ENCODE results near the gene HAUS7.

DNA sequence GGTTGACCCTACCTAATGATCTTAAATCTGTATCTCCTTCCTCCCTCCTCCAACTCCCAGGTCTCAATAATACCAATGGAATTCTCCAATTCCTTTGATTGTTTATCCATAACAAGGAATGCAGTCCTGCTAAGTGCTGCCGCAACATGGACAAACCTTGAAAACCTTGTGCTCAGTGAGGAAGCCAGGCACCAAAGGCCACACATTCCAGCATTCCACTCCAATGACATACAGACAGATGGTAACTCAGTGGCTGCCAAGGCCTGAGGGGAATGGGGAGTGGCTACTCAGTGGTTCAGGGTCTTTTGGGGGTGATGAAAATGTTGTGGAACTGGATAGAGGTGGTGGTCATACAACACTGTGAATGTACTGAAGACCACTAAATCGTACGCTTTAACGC, 10.4 kb downstream of the HAUS7 start:
- TF ChIP-seq POLR2AphosphoS2 (conservative IDR thresholded peaks at IDR 0.05; ENCODE audit: low read length) (no peak), RAD21 (conservative IDR thresholded peaks at IDR 0.05 in 1 of 2, IDR thresholded peaks at IDR 0.05 in 1 of 2) (no peak), TP53 (CRISPR knock-in tag; IDR thresholded peaks at IDR 0.05) (no peak), CBX8 (IDR thresholded peaks at IDR 0.05) (no peak), EP300 (IDR thresholded peaks at IDR 0.05) (no peak), CBX2 (IDR thresholded peaks at IDR 0.05; ENCODE audit: borderline replicate concordance, low read depth) (no peak), JUNB (IDR thresholded peaks at IDR 0.05) (no peak), RFX5 (IDR thresholded peaks at IDR 0.05) (no peak)
- TF ChIP-seq, protein P1, sequence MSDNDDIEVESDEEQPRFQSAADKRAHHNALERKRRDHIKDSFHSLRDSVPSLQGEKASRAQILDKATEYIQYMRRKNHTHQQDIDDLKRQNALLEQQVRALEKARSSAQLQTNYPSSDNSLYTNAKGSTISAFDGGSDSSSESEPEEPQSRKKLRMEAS (IDR thresholded peaks at IDR 0.05): no peak
- TF ChIP-seq, protein P2, sequence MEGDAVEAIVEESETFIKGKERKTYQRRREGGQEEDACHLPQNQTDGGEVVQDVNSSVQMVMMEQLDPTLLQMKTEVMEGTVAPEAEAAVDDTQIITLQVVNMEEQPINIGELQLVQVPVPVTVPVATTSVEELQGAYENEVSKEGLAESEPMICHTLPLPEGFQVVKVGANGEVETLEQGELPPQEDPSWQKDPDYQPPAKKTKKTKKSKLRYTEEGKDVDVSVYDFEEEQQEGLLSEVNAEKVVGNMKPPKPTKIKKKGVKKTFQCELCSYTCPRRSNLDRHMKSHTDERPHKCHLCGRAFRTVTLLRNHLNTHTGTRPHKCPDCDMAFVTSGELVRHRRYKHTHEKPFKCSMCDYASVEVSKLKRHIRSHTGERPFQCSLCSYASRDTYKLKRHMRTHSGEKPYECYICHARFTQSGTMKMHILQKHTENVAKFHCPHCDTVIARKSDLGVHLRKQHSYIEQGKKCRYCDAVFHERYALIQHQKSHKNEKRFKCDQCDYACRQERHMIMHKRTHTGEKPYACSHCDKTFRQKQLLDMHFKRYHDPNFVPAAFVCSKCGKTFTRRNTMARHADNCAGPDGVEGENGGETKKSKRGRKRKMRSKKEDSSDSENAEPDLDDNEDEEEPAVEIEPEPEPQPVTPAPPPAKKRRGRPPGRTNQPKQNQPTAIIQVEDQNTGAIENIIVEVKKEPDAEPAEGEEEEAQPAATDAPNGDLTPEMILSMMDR (IDR thresholded peaks at IDR 0.05): no peak
- TF ChIP-seq, protein P3, sequence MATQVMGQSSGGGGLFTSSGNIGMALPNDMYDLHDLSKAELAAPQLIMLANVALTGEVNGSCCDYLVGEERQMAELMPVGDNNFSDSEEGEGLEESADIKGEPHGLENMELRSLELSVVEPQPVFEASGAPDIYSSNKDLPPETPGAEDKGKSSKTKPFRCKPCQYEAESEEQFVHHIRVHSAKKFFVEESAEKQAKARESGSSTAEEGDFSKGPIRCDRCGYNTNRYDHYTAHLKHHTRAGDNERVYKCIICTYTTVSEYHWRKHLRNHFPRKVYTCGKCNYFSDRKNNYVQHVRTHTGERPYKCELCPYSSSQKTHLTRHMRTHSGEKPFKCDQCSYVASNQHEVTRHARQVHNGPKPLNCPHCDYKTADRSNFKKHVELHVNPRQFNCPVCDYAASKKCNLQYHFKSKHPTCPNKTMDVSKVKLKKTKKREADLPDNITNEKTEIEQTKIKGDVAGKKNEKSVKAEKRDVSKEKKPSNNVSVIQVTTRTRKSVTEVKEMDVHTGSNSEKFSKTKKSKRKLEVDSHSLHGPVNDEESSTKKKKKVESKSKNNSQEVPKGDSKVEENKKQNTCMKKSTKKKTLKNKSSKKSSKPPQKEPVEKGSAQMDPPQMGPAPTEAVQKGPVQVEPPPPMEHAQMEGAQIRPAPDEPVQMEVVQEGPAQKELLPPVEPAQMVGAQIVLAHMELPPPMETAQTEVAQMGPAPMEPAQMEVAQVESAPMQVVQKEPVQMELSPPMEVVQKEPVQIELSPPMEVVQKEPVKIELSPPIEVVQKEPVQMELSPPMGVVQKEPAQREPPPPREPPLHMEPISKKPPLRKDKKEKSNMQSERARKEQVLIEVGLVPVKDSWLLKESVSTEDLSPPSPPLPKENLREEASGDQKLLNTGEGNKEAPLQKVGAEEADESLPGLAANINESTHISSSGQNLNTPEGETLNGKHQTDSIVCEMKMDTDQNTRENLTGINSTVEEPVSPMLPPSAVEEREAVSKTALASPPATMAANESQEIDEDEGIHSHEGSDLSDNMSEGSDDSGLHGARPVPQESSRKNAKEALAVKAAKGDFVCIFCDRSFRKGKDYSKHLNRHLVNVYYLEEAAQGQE (IDR thresholded peaks at IDR 0.05): no peak

Measured in A549 (cell line).